Measurements from ENCODE around the gene GATC.
A peak's percentile ranks its signal among the peaks of the same experiment; 100 is the strongest.

GATC gene

GRCh38 chr12:120406553-120406952, 39.7 kb upstream of the GATC start:
- no peak overlapping the region for H3K4me3 ChIP-seq (ENCODE audit: insufficient read depth in 1 of 2, low read depth in 1 of 2, low read length in 2 of 2)
- peaks cover 11 to 20% of the 10 kb centered on the region in 2 experiments for H3K27me3 ChIP-seq (ENCODE audit: control insufficient read depth in 1 of 2, insufficient read depth in 1 of 2, low read length in 2 of 2)
- H2BK5ac ChIP-seq (ENCODE audit: low read depth, low read length, poor library complexity, severe bottlenecking): no peak overlapping the region
- WGBS: 95% methylated on average over 2 of the region's 3 CpGs
- H2BK15ac ChIP-seq (ENCODE audit: low read depth, poor library complexity, severe bottlenecking): no peak overlapping the region
- H2AFZ ChIP-seq (ENCODE audit: low read depth, low read length): no peak overlapping the region
- H3K4ac ChIP-seq (ENCODE audit: low read depth in 1 of 2, low read length in 2 of 2): no peak overlapping the region
- no peak overlapping the region for H3K4me2 ChIP-seq (ENCODE audit: low read length, poor library complexity, severe bottlenecking)
- no peaks in the 10 kb centered on the region for H3K9me3 ChIP-seq (ENCODE audit: control insufficient read depth, low read length)
- H3K4me1 ChIP-seq (ENCODE audit: control insufficient read depth, insufficient read depth, low read depth, low read length): no peaks in the 10 kb centered on the region
- no peak overlapping the region for H3K14ac ChIP-seq (ENCODE audit: low read length in 2 of 2)
- DNase-seq: no peak
- no peak overlapping the region for H4K8ac ChIP-seq (ENCODE audit: low read length)
- no peak overlapping the region for H2AK5ac ChIP-seq (ENCODE audit: low read length, severe bottlenecking)
- no peaks in the 10 kb centered on the region for H3K79me1 ChIP-seq (replicated peaks; ENCODE audit: low read length, poor library complexity, severe bottlenecking)
- H2BK12ac ChIP-seq (ENCODE audit: low read length in 2 of 2): no peak overlapping the region
- no peak overlapping the region for H3K18ac ChIP-seq (ENCODE audit: low read depth in 1 of 2, low read length in 2 of 2)
- no peak overlapping the region for H3K27ac ChIP-seq (ENCODE audit: low read length, poor library complexity, severe bottlenecking)
- no peak overlapping the region for H2BK120ac ChIP-seq (ENCODE audit: low read depth, low read length)
- H3K23ac ChIP-seq (ENCODE audit: low read length in 2 of 2): no peak overlapping the region
- H3K36me3 ChIP-seq (ENCODE audit: control insufficient read depth in 1 of 2, insufficient read depth in 2 of 2, low read depth in 1 of 2, low read length in 2 of 2): no peaks in the 10 kb centered on the region
- no peak overlapping the region for H4K91ac ChIP-seq (ENCODE audit: low read length)
- H3K9ac ChIP-seq (ENCODE audit: low read length): no peak overlapping the region

- no peak overlapping the region for H2BK15ac ChIP-seq (ENCODE audit: low read depth, poor library complexity, severe bottlenecking)
- H3K18ac ChIP-seq (ENCODE audit: low read depth in 1 of 2, low read length in 2 of 2): no peak overlapping the region
- H2AFZ ChIP-seq (ENCODE audit: low read depth, low read length): no peak overlapping the region
- H2BK120ac ChIP-seq (ENCODE audit: low read depth, low read length): no peak overlapping the region
- no peak overlapping the region for H4K91ac ChIP-seq (ENCODE audit: low read length)
- H3K4me3 ChIP-seq (ENCODE audit: insufficient read depth in 1 of 2, low read depth in 1 of 2, low read length in 2 of 2): no peak overlapping the region
- no peak overlapping the region for H4K8ac ChIP-seq (ENCODE audit: low read length)
- no peak overlapping the region for H3K14ac ChIP-seq (ENCODE audit: low read length in 2 of 2)
- no peak overlapping the region for H3K27ac ChIP-seq (ENCODE audit: low read length, poor library complexity, severe bottlenecking)
- H3K4me1 ChIP-seq (ENCODE audit: control insufficient read depth, insufficient read depth, low read depth, low read length): no peaks in the 10 kb centered on the region
- no peak overlapping the region for H2AK5ac ChIP-seq (ENCODE audit: low read length, severe bottlenecking)
- WGBS: 95% methylated on average over 11 of the region's 11 CpGs
- no peak overlapping the region for H3K23ac ChIP-seq (ENCODE audit: low read length in 2 of 2)
- H3K9me3 ChIP-seq (ENCODE audit: control insufficient read depth, low read length): no peaks in the 10 kb centered on the region
- H3K9ac ChIP-seq (ENCODE audit: low read length): no peak overlapping the region
- H3K79me1 ChIP-seq (replicated peaks; ENCODE audit: low read length, poor library complexity, severe bottlenecking): no peaks in the 10 kb centered on the region
- no peaks in the 10 kb centered on the region for H3K36me3 ChIP-seq (ENCODE audit: control insufficient read depth in 1 of 2, insufficient read depth in 2 of 2, low read depth in 1 of 2, low read length in 2 of 2)
- no peak overlapping the region for H3K4ac ChIP-seq (ENCODE audit: low read depth in 1 of 2, low read length in 2 of 2)
- no peak overlapping the region for H3K4me2 ChIP-seq (ENCODE audit: low read length, poor library complexity, severe bottlenecking)
- no peak overlapping the region for H2BK5ac ChIP-seq (ENCODE audit: low read depth, low read length, poor library complexity, severe bottlenecking)
- DNase-seq: no peak
- peaks cover 0 to 16% of the 10 kb centered on the region in 2 experiments for H3K27me3 ChIP-seq (ENCODE audit: control insufficient read depth in 1 of 2, insufficient read depth in 1 of 2, low read length in 2 of 2)
- no peak overlapping the region for H2BK12ac ChIP-seq (ENCODE audit: low read length in 2 of 2)
Measured at GRCh38 chr12:120408771-120409170, 37.5 kb upstream of the GATC start.

GRCh38 chr12:120412421-120412820, 33.8 kb upstream of the GATC start:
- H2AFZ ChIP-seq (ENCODE audit: low read depth, low read length): no peak overlapping the region
- H2BK5ac ChIP-seq (ENCODE audit: low read depth, low read length, poor library complexity, severe bottlenecking): no peak overlapping the region
- H3K27me3 ChIP-seq (ENCODE audit: control insufficient read depth in 1 of 2, insufficient read depth in 1 of 2, low read length in 2 of 2): peaks cover 0 to 10% of the 10 kb centered on the region in 2 experiments
- H3K18ac ChIP-seq (ENCODE audit: low read depth in 1 of 2, low read length in 2 of 2): no peak overlapping the region
- H3K27ac ChIP-seq (ENCODE audit: low read length, poor library complexity, severe bottlenecking): no peak overlapping the region
- H3K14ac ChIP-seq (ENCODE audit: low read length in 2 of 2): no peak overlapping the region
- H3K9me3 ChIP-seq (ENCODE audit: control insufficient read depth, low read length): no peaks in the 10 kb centered on the region
- H2AK5ac ChIP-seq (ENCODE audit: low read length, severe bottlenecking): no peak overlapping the region
- no peak overlapping the region for H2BK120ac ChIP-seq (ENCODE audit: low read depth, low read length)
- H2BK12ac ChIP-seq (ENCODE audit: low read length in 2 of 2): no peak overlapping the region
- no peak overlapping the region for H3K4ac ChIP-seq (ENCODE audit: low read depth in 1 of 2, low read length in 2 of 2)
- H3K79me1 ChIP-seq (replicated peaks; ENCODE audit: low read length, poor library complexity, severe bottlenecking): no peaks in the 10 kb centered on the region
- H2BK15ac ChIP-seq (ENCODE audit: low read depth, poor library complexity, severe bottlenecking): no peak overlapping the region
- DNase-seq: no peak
- no peak overlapping the region for H3K23ac ChIP-seq (ENCODE audit: low read length in 2 of 2)
- no peaks in the 10 kb centered on the region for H3K36me3 ChIP-seq (ENCODE audit: control insufficient read depth in 1 of 2, insufficient read depth in 2 of 2, low read depth in 1 of 2, low read length in 2 of 2)
- H3K4me2 ChIP-seq (ENCODE audit: low read length, poor library complexity, severe bottlenecking): no peak overlapping the region
- no peak overlapping the region for H3K4me3 ChIP-seq (ENCODE audit: insufficient read depth in 1 of 2, low read depth in 1 of 2, low read length in 2 of 2)
- H4K91ac ChIP-seq (ENCODE audit: low read length): no peak overlapping the region
- H3K9ac ChIP-seq (ENCODE audit: low read length): no peak overlapping the region
- no peak overlapping the region for H4K8ac ChIP-seq (ENCODE audit: low read length)
- H3K4me1 ChIP-seq (ENCODE audit: control insufficient read depth, insufficient read depth, low read depth, low read length): no peaks in the 10 kb centered on the region
- WGBS: 92% methylated on average over 6 of the region's 7 CpGs

GRCh38 chr12:120413901-120414695, 32.1 kb upstream of the GATC start:
- Histone ChIP-seq H4K8ac (ENCODE audit: low read length) (no peak overlapping the region), H3K9ac (ENCODE audit: low read length) (no peak overlapping the region), H2AK5ac (ENCODE audit: low read length, severe bottlenecking) (no peak overlapping the region), H3K18ac (ENCODE audit: low read depth in 1 of 2, low read length in 2 of 2) (no peak overlapping the region), H3K23ac (ENCODE audit: low read length in 2 of 2) (no peak overlapping the region), H3K27me3 (ENCODE audit: control insufficient read depth in 1 of 2, insufficient read depth in 1 of 2, low read length in 2 of 2) (peaks cover 0 to 15% of the 10 kb centered on the region in 2 experiments), H3K9me3 (ENCODE audit: control insufficient read depth, low read length) (no peaks in the 10 kb centered on the region), H3K79me1 (replicated peaks; ENCODE audit: low read length, poor library complexity, severe bottlenecking) (no peaks in the 10 kb centered on the region), H4K91ac (ENCODE audit: low read length) (no peak overlapping the region), H3K4me1 (ENCODE audit: control insufficient read depth, insufficient read depth, low read depth, low read length) (no peaks in the 10 kb centered on the region), H2BK120ac (ENCODE audit: low read depth, low read length) (no peak overlapping the region), H3K14ac (ENCODE audit: low read length in 2 of 2) (no peak overlapping the region), H3K4me2 (ENCODE audit: low read length, poor library complexity, severe bottlenecking) (no peak overlapping the region), H3K27ac (ENCODE audit: low read length, poor library complexity, severe bottlenecking) (no peak overlapping the region), H2BK5ac (ENCODE audit: low read depth, low read length, poor library complexity, severe bottlenecking) (no peak overlapping the region), H3K4ac (ENCODE audit: low read depth in 1 of 2, low read length in 2 of 2) (no peak overlapping the region), H2AFZ (ENCODE audit: low read depth, low read length) (peak overlapping the region; percentile 36), H2BK15ac (ENCODE audit: low read depth, poor library complexity, severe bottlenecking) (no peak overlapping the region), H2BK12ac (ENCODE audit: low read length in 2 of 2) (no peak overlapping the region), H3K36me3 (ENCODE audit: control insufficient read depth in 1 of 2, insufficient read depth in 2 of 2, low read depth in 1 of 2, low read length in 2 of 2) (no peaks in the 10 kb centered on the region), H3K4me3 (ENCODE audit: insufficient read depth in 1 of 2, low read depth in 1 of 2, low read length in 2 of 2) (no peak overlapping the region)
- no peak for DNase-seq
- 19% methylated on average over 9 of the region's 13 CpGs for WGBS
